Sciatic nerve (tissue), 2 donors: ENCODE results near the gene MXD1. TPM values are rescaled to one million over a fixed set of nuclear protein-coding genes. Genes with fewer than 3 reads are reported as not detected.

Experiments used
- ATAC-seq: fragments of 200-7000 bp; cut with Tn5 transposase; one replicate; pipeline ENCODE4 v1.9.1; 2020; ENCODE audit warnings: mild to moderate bottlenecking, moderate library complexity
- DNase-seq: peaks from one replicate; pipeline ENCODE4 v3.0.0-alpha.2; 2020; ENCODE audit warnings: low spot score
- intact Hi-C: fragments of 100-400 bp; cut with DNase I; formaldehyde crosslinking; loops from one replicate; pipeline ENCODE4 v1.14.2; 2022
- total RNA-seq: library from RNA; stranded (reverse); fragmentation: NEBNext Ultra II Directional; extraction: Animal tissue kit (Norgen Biotek cat#: 25700); gene quantifications from one replicate; pipeline ENCODE4 v1.2.1, GENCODE V29; 2021
- donor health status: DM: no; HTN: no; CAD: no.
- donor health status: DM: no; HTN: no; CAD: no.

The MXD1 gene
- total RNA-seq, 1 donor from 2014 or later: 25.3 TPM

- DNase-seq: no peak
- no peak for ATAC-seq
- intact Hi-C loops: no loop called here
Observed at GRCh38 chr2:69968609-69969008, 53.7 kb downstream of the MXD1 start.

- no peak for DNase-seq
- intact Hi-C loops: no loop called here
- peak; percentile 22 for ATAC-seq
Observed at GRCh38 chr2:69969126-69969983, 54.4 kb downstream of the MXD1 start.

- DNase-seq (no peak), ATAC-seq (no peak)
- intact Hi-C loops: no loop called here
Observed at GRCh38 chr2:69969991-69970390, 55.1 kb downstream of the MXD1 start.

- no peak for ATAC-seq
- intact Hi-C loops: no loop called here
- DNase-seq: no peak
Observed at GRCh38 chr2:69972822-69973221, 57.9 kb downstream of the MXD1 start.

GRCh38 chr2:69973335-69973735, 58.4 kb downstream of the MXD1 start:
- intact Hi-C loops: no loop called here
- ATAC-seq (no peak), DNase-seq (no peak)

GRCh38 chr2:69975136-69975852, 60.4 kb downstream of the MXD1 start:
- ATAC-seq: no peak
- intact Hi-C loops: no loop called here
- DNase-seq: no peak

- peak; percentile 38 for ATAC-seq
- intact Hi-C loops: no loop called here
- DNase-seq: no peak
Observed at GRCh38 chr2:69975853-69976462, 61.0 kb downstream of the MXD1 start.

- ATAC-seq (no peak), DNase-seq (no peak)
- intact Hi-C loops: no loop called here
Observed at GRCh38 chr2:69977186-69977585, 62.3 kb downstream of the MXD1 start.

GRCh38 chr2:69977906-69978482, 63.1 kb downstream of the MXD1 start:
- no peak for DNase-seq
- intact Hi-C loops: no loop called here
- ATAC-seq: no peak

- intact Hi-C loops: no loop called here
- DNase-seq (no peak), ATAC-seq (peak; percentile 41)
Observed at GRCh38 chr2:69979902-69980807, 65.2 kb downstream of the MXD1 start.

GRCh38 chr2:69983392-69983966, 68.6 kb downstream of the MXD1 start:
- DNase-seq (no peak), ATAC-seq (no peak)
- intact Hi-C loops: no loop called here

- DNase-seq: no peak
- intact Hi-C loops: no loop called here
Observed at GRCh38 chr2:69985216-69985615, 70.3 kb downstream of the MXD1 start.

GRCh38 chr2:69985688-69986087, 70.8 kb downstream of the MXD1 start:
- peak; percentile 71 for ATAC-seq
- intact Hi-C loops: no loop called here
- DNase-seq: peak; percentile 68

More at GRCh38 chr2:69985216-69985615, 70.3 kb downstream of the MXD1 start:
- no peak for ATAC-seq

GRCh38 chr2:69986691-69987090, 71.8 kb downstream of the MXD1 start:
- intact Hi-C loops: no loop called here
- ATAC-seq: no peak
- no peak for DNase-seq

- ATAC-seq: no peak
- intact Hi-C loops: no loop called here
- no peak for DNase-seq
Observed at GRCh38 chr2:69988086-69988635, 73.3 kb downstream of the MXD1 start.

- no peak for DNase-seq
- intact Hi-C loops: no loop called here
- ATAC-seq: no peak
Observed at GRCh38 chr2:69989009-69989408, 74.1 kb downstream of the MXD1 start.

- DNase-seq (no peak), ATAC-seq (no peak)
- intact Hi-C loops: no loop called here
Observed at GRCh38 chr2:69989441-69990105, 74.7 kb downstream of the MXD1 start.
